H1 (cell line): ENCODE data around the gene LARP1.

Source experiments
- CTCF ChIP-seq, 3 experiments: IDR thresholded peaks; 1 replicate in 2 of 3; 2 replicates in 1 of 3; pipeline versions ENCODE4 v1.5.1 to v1.6.1; 2011; ENCODE audit warnings: low read length in 3 of 3, mild to moderate bottlenecking in 3 of 3, inconsistent platforms in 2 of 3, low read depth in 1 of 3, moderate library complexity in 1 of 3; ENCODE audit not compliant: insufficient read depth in 1 of 3; ENCODE audit errors: control extremely low read depth in 1 of 3
- HDAC6 ChIP-seq: IDR thresholded peaks from one replicate; pipeline ENCODE4 v1.7.1; 2012; ENCODE audit warnings: low read depth, mild to moderate bottlenecking, inconsistent platforms, low read length, moderate library complexity
- PHF8 ChIP-seq: fragments of 200-600 bp; sonication (generic); conservative IDR thresholded peaks from 2 replicates; pipeline ENCODE4 v1.7.1; 2012; ENCODE audit warnings: low read depth, mild to moderate bottlenecking, inconsistent platforms, low read length, moderate library complexity
- POLR2A ChIP-seq, 2 experiments: IDR thresholded peaks; 1 replicate in 1 of 2; 2 replicates in 1 of 2; pipeline ENCODE4 v1.6.1; 2011; ENCODE audit warnings: low read depth in 2 of 2, low read length in 2 of 2, mild to moderate bottlenecking in 2 of 2; ENCODE audit errors: control extremely low read depth in 1 of 2
- POLR2AphosphoS5 ChIP-seq: IDR thresholded peaks from 2 replicates; pipeline ENCODE4 v1.6.1; 2011; ENCODE audit warnings: low read depth, low read length
- RAD21 ChIP-seq, 2 experiments: IDR thresholded peaks in 1 of 2; conservative IDR thresholded peaks in 1 of 2; 2 replicates each; pipeline ENCODE4 v1.6.1; 2011; ENCODE audit warnings: low read depth in 2 of 2, low read length in 2 of 2, improper control_type of control experiment in 1 of 2, inconsistent platforms in 1 of 2, mild to moderate bottlenecking in 1 of 2, moderate library complexity in 1 of 2
- RNF2 ChIP-seq: fragments of 200-900, 300-1000 bp; sonication (generic); IDR thresholded peaks from 2 replicates; pipeline ENCODE4 v1.7.1; 2016; ENCODE audit warnings: borderline replicate concordance, low read depth, mild to moderate bottlenecking, antibody characterized with exemption, low read length; ENCODE audit not compliant: poor library complexity, severe bottlenecking; ENCODE audit errors: missing control alignments
- YY1 ChIP-seq: IDR thresholded peaks from 2 replicates; pipeline ENCODE4 v1.6.1; 2011; ENCODE audit warnings: low read depth, mild to moderate bottlenecking, low read length

GRCh38 chr5:154778534-154778933 is 23.4 kb downstream of the LARP1 start:
- no peak for TF ChIP-seq POLR2AphosphoS5
- no peak for TF ChIP-seq RAD21 (IDR thresholded peaks at IDR 0.05 in 1 of 2, conservative IDR thresholded peaks at IDR 0.05 in 1 of 2; ENCODE audit: low read depth in 2 of 2, low read length in 2 of 2)
- no peak for TF ChIP-seq HDAC6
- TF ChIP-seq YY1 = no peak
- TF ChIP-seq CTCF (IDR thresholded peaks at IDR 0.05; ENCODE audit: control extremely low read depth in 1 of 3, insufficient read depth in 1 of 3, low read depth in 1 of 3, low read length in 3 of 3) = no peak
- no peak for TF ChIP-seq PHF8
- TF ChIP-seq POLR2A (IDR thresholded peaks at IDR 0.05; ENCODE audit: control extremely low read depth in 1 of 2, low read depth in 2 of 2, low read length in 2 of 2) = no peak
- no peak for TF ChIP-seq RNF2
